C4-2B (cell line): Measurements from ENCODE around the gene PLA2G15.

Experiments
- H3K27ac ChIP-seq: fragments of 450-650 bp; 2 replicates; pipeline ENCODE4 v1.5.1; 2017
- ZFX ChIP-seq: fragments of 450-650 bp; IDR thresholded peaks from 2 replicates; pipeline ENCODE4 v1.6.1; 2017
- TF ChIP-seq, protein P1 (sequence below): fragments of 450-650 bp; conservative IDR thresholded peaks from 2 replicates; pipeline ENCODE4 v1.5.1; 2017; ENCODE audit warnings: mild to moderate bottlenecking

Gene PLA2G15

GRCh38 chr16:68236826-68237242, 8.3 kb upstream of the PLA2G15 start:
- H3K27ac ChIP-seq = peak overlapping the region; percentile 97
- no peak for TF ChIP-seq ZFX
- TF ChIP-seq, protein P1, sequence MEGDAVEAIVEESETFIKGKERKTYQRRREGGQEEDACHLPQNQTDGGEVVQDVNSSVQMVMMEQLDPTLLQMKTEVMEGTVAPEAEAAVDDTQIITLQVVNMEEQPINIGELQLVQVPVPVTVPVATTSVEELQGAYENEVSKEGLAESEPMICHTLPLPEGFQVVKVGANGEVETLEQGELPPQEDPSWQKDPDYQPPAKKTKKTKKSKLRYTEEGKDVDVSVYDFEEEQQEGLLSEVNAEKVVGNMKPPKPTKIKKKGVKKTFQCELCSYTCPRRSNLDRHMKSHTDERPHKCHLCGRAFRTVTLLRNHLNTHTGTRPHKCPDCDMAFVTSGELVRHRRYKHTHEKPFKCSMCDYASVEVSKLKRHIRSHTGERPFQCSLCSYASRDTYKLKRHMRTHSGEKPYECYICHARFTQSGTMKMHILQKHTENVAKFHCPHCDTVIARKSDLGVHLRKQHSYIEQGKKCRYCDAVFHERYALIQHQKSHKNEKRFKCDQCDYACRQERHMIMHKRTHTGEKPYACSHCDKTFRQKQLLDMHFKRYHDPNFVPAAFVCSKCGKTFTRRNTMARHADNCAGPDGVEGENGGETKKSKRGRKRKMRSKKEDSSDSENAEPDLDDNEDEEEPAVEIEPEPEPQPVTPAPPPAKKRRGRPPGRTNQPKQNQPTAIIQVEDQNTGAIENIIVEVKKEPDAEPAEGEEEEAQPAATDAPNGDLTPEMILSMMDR = no peak

- peak overlapping the region; percentile 97 for H3K27ac ChIP-seq
Measured at GRCh38 chr16:68237243-68238028, 7.7 kb upstream of the PLA2G15 start.

GRCh38 chr16:68238029-68238345, 7.2 kb upstream of the PLA2G15 start:
- TF ChIP-seq, protein P1 = no peak
- TF ChIP-seq ZFX = no peak
- peak overlapping the region; percentile 97 for H3K27ac ChIP-seq

More at GRCh38 chr16:68237243-68238028, 7.7 kb upstream of the PLA2G15 start:
- TF ChIP-seq, protein P1 = no peak
- no peak for TF ChIP-seq ZFX

- no peak overlapping the region for H3K27ac ChIP-seq
- TF ChIP-seq, protein P1 = no peak
- TF ChIP-seq ZFX = no peak
Measured at GRCh38 chr16:68242085-68242484, 3.1 kb upstream of the PLA2G15 start.

- TF ChIP-seq, protein P1 = no peak
- TF ChIP-seq ZFX = no peak
- no peak overlapping the region for H3K27ac ChIP-seq
Measured at GRCh38 chr16:68242926-68243858, 2.0 kb upstream of the PLA2G15 start.

DNA sequence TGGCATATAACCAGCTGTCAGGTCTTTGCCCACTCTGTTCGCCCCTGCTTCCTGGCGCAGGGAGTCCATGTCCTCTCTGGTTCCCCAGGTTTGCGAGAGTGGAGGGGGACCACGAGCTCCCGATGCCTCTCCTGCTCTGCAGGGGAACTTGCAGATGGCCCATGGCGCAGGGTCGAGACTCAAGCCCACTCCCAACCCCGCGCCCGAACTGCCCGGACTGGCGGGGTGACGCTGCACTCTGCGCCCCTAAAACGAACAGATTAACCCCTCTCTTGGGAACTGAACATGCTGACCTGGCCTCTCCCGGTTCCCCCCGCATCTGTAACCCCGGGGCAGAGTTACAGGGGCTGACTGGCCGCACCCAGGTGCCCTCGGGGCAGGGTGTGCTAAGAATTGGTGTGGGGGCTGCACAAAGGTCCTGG, 681 bp upstream of the PLA2G15 start:
- TF ChIP-seq, protein P1 = no peak
- TF ChIP-seq ZFX = no peak
- peak overlapping the region; percentile 64 for H3K27ac ChIP-seq

DNA sequence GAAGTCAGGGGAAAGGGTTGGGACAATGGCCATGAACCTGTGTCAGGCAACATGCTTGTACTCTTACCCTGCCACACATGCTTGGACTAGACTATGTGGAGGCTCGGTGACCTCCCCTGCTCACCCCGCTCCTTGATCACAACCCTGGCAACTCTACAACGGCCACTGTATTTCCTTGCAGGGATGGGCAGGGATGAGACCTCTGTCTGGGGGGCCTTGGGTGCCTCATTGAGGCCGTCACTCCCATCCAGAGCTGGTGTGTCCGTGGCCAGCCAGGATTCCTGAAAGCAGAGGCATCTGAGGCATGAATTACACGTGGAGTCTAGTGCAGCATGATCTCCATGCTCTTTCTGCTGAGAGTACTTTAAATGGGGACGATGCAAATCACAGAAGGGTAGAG, 948 bp downstream of the PLA2G15 start:
- H3K27ac ChIP-seq = peak overlapping the region; percentile 64
- TF ChIP-seq ZFX = no peak
- TF ChIP-seq, protein P1 = no peak
